HG03460 (cell line): Measurements from ENCODE around the gene CES5A.
"Not testable (repeated sequence)": the region's sequence is repeated elsewhere in the genome, so short reads cannot be mapped to it uniquely, and the experiment has no call there.

Experiments used
- ATAC-seq: cut with Tn5 transposase; IDR thresholded peaks from one replicate; pipeline ENCODE4 v1.9.1; 2021; ENCODE audit not compliant: unreplicated experiment

CES5A gene

GRCh38 chr16:55830658-55831294 is 44.4 kb downstream of the CES5A start:
- ATAC-seq, result no peak

- ATAC-seq, result not testable (repeated sequence)
Observed at GRCh38 chr16:55829232-55829631, 45.9 kb downstream of the CES5A start.

GRCh38 chr16:55828680-55829079 is 46.5 kb downstream of the CES5A start:
- no peak for ATAC-seq

- no peak for ATAC-seq
Observed at GRCh38 chr16:55825115-55825728, 50.0 kb downstream of the CES5A start.

GRCh38 chr16:55824473-55825000 is 50.6 kb downstream of the CES5A start:
- no peak for ATAC-seq

- no peak for ATAC-seq
Observed at GRCh38 chr16:55822280-55822810, 52.8 kb downstream of the CES5A start.

GRCh38 chr16:55821210-55821609 is 54.0 kb downstream of the CES5A start:
- ATAC-seq, result no peak

- ATAC-seq, result no peak
Observed at GRCh38 chr16:55820615-55821014, 54.6 kb downstream of the CES5A start.

GRCh38 chr16:55817236-55817912 is 57.8 kb downstream of the CES5A start:
- no peak for ATAC-seq

GRCh38 chr16:55816222-55816621 is 59.0 kb downstream of the CES5A start:
- not testable (repeated sequence) for ATAC-seq

- ATAC-seq, result no peak
Observed at GRCh38 chr16:55815320-55815719, 59.9 kb downstream of the CES5A start.

GRCh38 chr16:55814174-55814573 is 61.0 kb downstream of the CES5A start:
- not testable (repeated sequence) for ATAC-seq

- not testable (repeated sequence) for ATAC-seq
Observed at GRCh38 chr16:55813730-55814129, 61.4 kb downstream of the CES5A start.

GRCh38 chr16:55812951-55813350 is 62.2 kb downstream of the CES5A start:
- ATAC-seq, result no peak

- ATAC-seq, result no peak
Observed at GRCh38 chr16:55811811-55812210, 63.4 kb downstream of the CES5A start.

GRCh38 chr16:55810451-55810961 is 64.7 kb downstream of the CES5A start:
- no peak for ATAC-seq

GRCh38 chr16:55809851-55810250 is 65.3 kb downstream of the CES5A start:
- no peak for ATAC-seq

- ATAC-seq, result no peak
Observed at GRCh38 chr16:55809386-55809785, 65.8 kb downstream of the CES5A start.

- ATAC-seq, result not testable (repeated sequence)
Observed at GRCh38 chr16:55808286-55808685, 66.9 kb downstream of the CES5A start.

- not testable (repeated sequence) for ATAC-seq
Observed at GRCh38 chr16:55805104-55805503, 70.1 kb downstream of the CES5A start.

- not testable (repeated sequence) for ATAC-seq
Observed at GRCh38 chr16:55803681-55804080, 71.5 kb downstream of the CES5A start.
